K562 (cell line): ENCODE data around the gene KCNJ11. TPM values are rescaled to one million over a fixed set of nuclear protein-coding genes. Genes with fewer than 3 reads are reported as not detected.

ENCODE experiments used
- ATAC-seq: fragments of 200-7000 bp; cut with Tn5 transposase; 3 replicates; pipeline ENCODE4 v1.9.1; 2020; ENCODE audit warnings: moderate library complexity
- BruUV-seq: library from RNA; stranded (reverse); fragments of 400-500 nt; replicated peaks from 2 replicates; lab custom pipeline; 2021; lab: Mats Ljungman, UMichigan
- CTCF ChIA-PET: fragments of 300-600 bp; formaldehyde crosslinking; extraction: SDS; loops from one replicate; lab custom pipeline; 2021; ENCODE audit warnings: low intra/inter-chr PET ratio; lab: Yijun Ruan, JAX
- POLR2A ChIA-PET: fragments of 300-600, 350-650 bp; sonication (Branson Sonifier 250); formaldehyde crosslinking; extraction: SDS; loops from one replicate; lab custom pipeline; 2021; ENCODE audit warnings: antibody characterized with exemption, inconsistent platforms; lab: Yijun Ruan, JAX
- DNase-seq, 4 experiments: peaks; one replicate each; pipeline versions ENCODE4 v3.0.0 to v3.0.0-alpha.2; 2011 to 2018; ENCODE audit warnings: low spot score in 3 of 4, mixed read lengths in 3 of 4; ENCODE audit errors: extremely low read depth in 1 of 4
- FAIRE-seq: peaks from 2 replicates; lab custom pipeline; 2011; peaks lifted over from hg19 to GRCh38; lab: Jason Lieb, UNC
- H2AFZ ChIP-seq: 2 replicates; pipeline ENCODE4 v1.6.0; 2011; ENCODE audit warnings: low read depth, low read length, control low read depth, inconsistent platforms
- H3K27ac ChIP-seq: fragments of 200-600 bp; 3 replicates; pipeline ENCODE4 v1.8.0; 2011; ENCODE audit warnings: low read depth, mild to moderate bottlenecking, control low read depth, inconsistent platforms, low read length, moderate library complexity, mixed read lengths; ENCODE audit errors: extremely low read depth
- H3K27me3 ChIP-seq, 2 experiments: fragments of 300-600 bp in 1 of 2; 2 replicates in 1 of 2; 3 replicates in 1 of 2; pipeline versions ENCODE4 v1.6.0 to v1.8.0; 2011; ENCODE audit warnings: inconsistent platforms in 2 of 2, low read length in 2 of 2, mild to moderate bottlenecking in 1 of 2, mixed read lengths in 1 of 2, moderate library complexity in 1 of 2; ENCODE audit not compliant: control insufficient read depth in 2 of 2, insufficient read depth in 2 of 2
- H3K36me3 ChIP-seq: fragments of 300-600 bp; 3 replicates; pipeline ENCODE4 v1.8.0; 2011; ENCODE audit warnings: mild to moderate bottlenecking, low read length, inconsistent platforms; ENCODE audit not compliant: control insufficient read depth, insufficient read depth
- H3K4me1 ChIP-seq, 2 experiments: fragments of 200-600 bp in 1 of 2; replicated peaks in 1 of 2; 2 replicates in 1 of 2; 3 replicates in 1 of 2; pipeline versions ENCODE4 v1.5.1 to v1.8.0; 2011; ENCODE audit warnings: inconsistent platforms in 2 of 2, low read length in 2 of 2, mild to moderate bottlenecking in 1 of 2, mixed read lengths in 1 of 2, moderate library complexity in 1 of 2; ENCODE audit not compliant: control insufficient read depth in 2 of 2, insufficient read depth in 2 of 2
- H3K4me2 ChIP-seq: 2 replicates; pipeline ENCODE4 v1.6.1; 2011; ENCODE audit warnings: low read length, control low read depth, inconsistent platforms, mixed read lengths; ENCODE audit not compliant: insufficient read depth
- H3K4me3 ChIP-seq: fragments of 200-600 bp; sonication (generic), shearing (Covaris generic); 2 replicates; pipeline ENCODE4 v1.5.1; 2016; ENCODE audit warnings: control low read depth, inconsistent platforms
- H3K79me2 ChIP-seq: fragments of 200-600 bp; 3 replicates; pipeline ENCODE4 v1.8.0; 2011; ENCODE audit warnings: low read length, inconsistent platforms; ENCODE audit not compliant: control insufficient read depth, insufficient read depth
- H3K9ac ChIP-seq, 2 experiments: 2 replicates each; pipeline versions ENCODE4 v1.6.0 to v1.6.1; 2011; ENCODE audit warnings: low read depth in 2 of 2, low read length in 2 of 2, control low read depth in 1 of 2, inconsistent platforms in 1 of 2, mild to moderate bottlenecking in 1 of 2, mixed read lengths in 1 of 2; ENCODE audit not compliant: insufficient read depth in 1 of 2
- H3K9me1 ChIP-seq: one replicate; pipeline ENCODE4 v1.6.0; 2011; ENCODE audit warnings: inconsistent platforms, mild to moderate bottlenecking, low read length, moderate library complexity; ENCODE audit not compliant: control insufficient read depth, insufficient read depth
- H3K9me3 ChIP-seq: replicated peaks from 2 replicates; pipeline ENCODE4 v1.5.1; 2011; ENCODE audit warnings: low read depth, low read length, inconsistent platforms; ENCODE audit not compliant: control insufficient read depth, insufficient read depth
- H4K20me1 ChIP-seq: replicated peaks from 2 replicates; pipeline ENCODE4 v1.6.1; 2011; ENCODE audit warnings: low read length, inconsistent platforms, mixed read lengths; ENCODE audit not compliant: control insufficient read depth, insufficient read depth
- NR2C2 ChIP-seq, 2 experiments: fragments of 200-800 bp in 1 of 2; sonication (Bioruptor generic) in 1 of 2; sonication (generic) in 1 of 2; formaldehyde crosslinking in 1 of 2; IDR thresholded peaks; 2 replicates each; pipeline versions ENCODE4 v1.6.1 to v1.8.0; 2016 to 2022; ENCODE audit warnings: mild to moderate bottlenecking in 1 of 2, missing compliant biosample characterization in 1 of 2, missing genetic modification characterization in 1 of 2, missing genetic modification reagents in 1 of 2
- RBM25 ChIP-seq: fragments of 200-400 bp; formaldehyde crosslinking; IDR thresholded peaks from 2 replicates; pipeline ENCODE4 v1.6.1; 2018; ENCODE audit warnings: low read length, low read depth, moderate library complexity; ENCODE audit not compliant: severe bottlenecking
- SPI1 ChIP-seq: IDR thresholded peaks from 2 replicates; pipeline ENCODE4 v1.6.1; 2011; ENCODE audit warnings: low read depth, low read length, control low read depth, borderline replicate concordance
- WGBS: fragments of 100-300 bp; shearing (Covaris generic); methylation state at CpG from one replicate; pipeline ENCODE4 v1.1.6; 2016; ENCODE audit warnings: low coverage, mixed read lengths; ENCODE audit not compliant: insufficient coverage; ENCODE audit errors: missing lambda C conversion rate; 5-methylcytosine and 5-hydroxymethylcytosine counted together
- in situ Hi-C: fragments of 300-500 bp; cut with MboI; formaldehyde crosslinking; loops from 4 replicates; pipeline ENCODE4 v1.15.0; 2018; ENCODE audit warnings: inconsistent platforms, mixed read lengths
- intact Hi-C: fragments of 100-400 bp; cut with micrococcal nuclease; formaldehyde crosslinking; loops from 2 replicates; pipeline ENCODE4 v1.14.2; 2022
- polyA plus RNA-seq, 8 experiments: library from polyadenylated mRNA; depleted of rRNA in 4 of 8; stranded (reverse) in 5 of 8; unstranded in 3 of 8; fragments of >200 nt; fragmentation: Nextera tagmentation in 2 of 8; fragmentation: Illumina TruSeq in 1 of 8; extraction: Ambion mirVana in 2 of 8; extraction: Trizol in 1 of 8; gene quantifications; 2 replicates each; pipeline versions ENCODE4 v1.2.1 to v1.2.3, GENCODE V29; 2011 to 2014; ENCODE audit warnings: inconsistent platforms in 1 of 8, missing spikeins in 1 of 8
- total RNA-seq, 7 experiments: library from RNA; depleted of rRNA in 6 of 7; stranded (reverse); fragments of >200 nt in 6 of 7; fragmentation: Illumina TruSeq in 2 of 7; extraction: Trizol in 2 of 7; gene quantifications; 2 replicates each; pipeline versions ENCODE4 v1.2.1 to v1.2.3, GENCODE V29; 2011 to 2021; ENCODE audit warnings: low replicate concordance in 1 of 7
- TF ChIP-seq, protein P1 (sequence below): fragments of 250-450 bp; sonication (Bioruptor Pico); IDR thresholded peaks from 2 replicates; pipeline ENCODE4 v1.8.0; 2022; ENCODE audit warnings: moderate library complexity, mild to moderate bottlenecking, inconsistent platforms

The KCNJ11 gene
- total and polyA plus RNA-seq, 9 of the 15 experiments (the other 6 are each of a cell fraction or from before 2014, with no cell fraction given), result 0.54 to 3.7 (median 0.86) TPM; not detected in 2

DNA sequence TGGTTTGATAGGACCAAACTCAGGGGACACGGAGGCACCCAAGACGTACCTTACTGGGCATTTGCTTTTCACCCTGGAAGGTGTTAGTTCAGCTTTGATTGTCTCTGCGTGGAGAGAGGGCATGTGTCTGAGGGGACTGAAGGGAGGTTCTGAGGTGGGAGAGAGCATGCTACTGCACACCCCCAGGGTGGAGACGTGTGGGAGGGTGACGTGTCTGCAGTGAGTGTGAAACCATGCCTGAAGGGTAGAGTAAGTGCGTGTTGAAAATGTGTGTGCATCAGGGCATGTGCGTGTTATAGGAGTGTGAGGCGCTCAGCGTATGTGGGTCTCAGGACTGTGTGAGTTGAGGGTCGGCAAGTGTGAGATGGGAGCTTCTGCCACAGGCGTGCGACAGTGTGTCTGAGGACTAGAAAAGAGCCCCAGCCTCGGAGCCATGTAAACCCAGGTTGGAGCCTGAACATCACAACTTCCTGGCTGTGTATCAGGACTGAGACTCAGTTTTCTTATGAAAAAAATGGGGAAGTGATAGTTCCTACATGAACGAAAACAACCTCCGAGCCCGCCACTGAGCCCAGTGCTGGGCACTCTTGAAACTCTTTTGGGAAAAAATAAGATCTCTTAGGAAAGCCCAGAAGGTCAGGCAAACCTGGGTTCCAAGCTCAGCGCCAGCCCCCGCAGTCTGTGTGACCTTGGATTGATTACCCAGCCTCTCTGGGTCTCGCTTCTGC is 11.8 kb upstream of the KCNJ11 start:
- DNase-seq, result no peak
- no peak for ATAC-seq
- under 1% methylated on average over 19 of the region's 19 CpGs for WGBS
- Histone ChIP-seq H3K27ac (no peak overlapping the region), H3K27me3 (peaks cover 27 to 79% of the 10 kb centered on the region in 2 experiments; a peak in 4 of 5 replicates), H2AFZ (no peak overlapping the region), H3K79me2 (no peaks in the 10 kb centered on the region), H3K4me3 (no peak overlapping the region), H3K9me1 (no peaks in the 10 kb centered on the region), H3K36me3 (no peaks in the 10 kb centered on the region), H3K9ac (no peak overlapping the region), H4K20me1 (peaks cover 5% of the 10 kb centered on the region; the same call in 1 of the 2 replicates), H3K4me1 (peaks cover 0 to 4% of the 10 kb centered on the region in 2 experiments; a peak in 1 of 5 replicates), H3K4me2 (no peak overlapping the region), H3K9me3 (no peaks in the 10 kb centered on the region)
- FAIRE-seq, result no peak
- ChIA-PET CTCF (no interaction called here), POLR2A (interaction anchor here (0.6 kb wide), 1 partner anchor 152 kb away, joined by 4 read pairs; no protein-coding TSS in a partner anchor)
- in situ Hi-C loops, result no loop called here
- TF ChIP-seq NR2C2 (CRISPR knock-in tag; IDR thresholded peaks at IDR 0.05) (no peak), NR2C2 (tag; IDR thresholded peaks at IDR 0.05) (no peak), SPI1 (peak; percentile 62; the same call in 1 of the 2 replicates)
- intact Hi-C loops, result no loop called here
- BruUV-seq, result no TSS peak

DNA sequence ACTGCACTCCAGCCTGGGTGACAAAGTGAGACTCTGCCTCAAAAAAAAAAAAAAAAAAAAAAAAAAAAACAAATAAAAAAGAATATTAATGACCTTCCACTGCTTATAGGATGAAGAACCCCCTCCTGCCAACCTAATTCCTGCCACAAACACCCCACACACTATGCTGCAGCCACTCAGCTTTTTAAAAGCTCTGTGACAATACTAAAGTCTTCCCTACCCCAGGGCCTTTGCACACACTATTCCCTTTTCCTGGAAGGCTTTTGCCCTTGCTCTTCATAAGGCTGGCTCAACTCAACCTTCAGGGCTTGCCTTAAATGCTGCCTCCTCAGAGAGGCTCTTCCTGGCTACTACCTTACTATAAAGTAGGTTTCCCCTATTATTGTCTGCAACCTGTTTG is 10.8 kb upstream of the KCNJ11 start:
- no peak for FAIRE-seq
- BruUV-seq, result no TSS peak
- Histone ChIP-seq H3K79me2 (no peaks in the 10 kb centered on the region), H3K36me3 (no peaks in the 10 kb centered on the region), H3K4me1 (peaks cover 0 to 4% of the 10 kb centered on the region in 2 experiments; a peak in 1 of 5 replicates), H3K4me2 (no peak overlapping the region), H3K27me3 (peaks cover 32 to 88% of the 10 kb centered on the region in 2 experiments), H4K20me1 (peaks cover 8% of the 10 kb centered on the region; the same call in 1 of the 2 replicates), H3K9ac (no peak overlapping the region), H2AFZ (no peak overlapping the region), H3K4me3 (no peak overlapping the region), H3K27ac (no peak overlapping the region), H3K9me3 (no peaks in the 10 kb centered on the region), H3K9me1 (no peaks in the 10 kb centered on the region)
- ATAC-seq, result no peak
- ChIA-PET CTCF (no interaction called here), POLR2A (no interaction called here)
- in situ Hi-C loops (loop anchor here (10.0 kb wide), 1 partner anchor 126 kb away; no protein-coding TSS in a partner anchor), intact Hi-C loops (no loop called here)
- peak; percentile 33 for TF ChIP-seq RBM25
- TF ChIP-seq, protein P1, sequence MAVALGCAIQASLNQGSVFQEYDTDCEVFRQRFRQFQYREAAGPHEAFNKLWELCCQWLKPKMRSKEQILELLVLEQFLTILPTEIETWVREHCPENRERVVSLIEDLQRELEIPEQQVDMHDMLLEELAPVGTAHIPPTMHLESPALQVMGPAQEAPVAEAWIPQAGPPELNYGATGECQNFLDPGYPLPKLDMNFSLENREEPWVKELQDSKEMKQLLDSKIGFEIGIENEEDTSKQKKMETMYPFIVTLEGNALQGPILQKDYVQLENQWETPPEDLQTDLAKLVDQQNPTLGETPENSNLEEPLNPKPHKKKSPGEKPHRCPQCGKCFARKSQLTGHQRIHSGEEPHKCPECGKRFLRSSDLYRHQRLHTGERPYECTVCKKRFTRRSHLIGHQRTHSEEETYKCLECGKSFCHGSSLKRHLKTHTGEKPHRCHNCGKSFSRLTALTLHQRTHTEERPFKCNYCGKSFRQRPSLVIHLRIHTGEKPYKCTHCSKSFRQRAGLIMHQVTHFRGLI (CRISPR knock-in tag), result no peak
- DNase-seq, result no peak
